ENCODE data around the gene TRPM5.

GRCh38 chr11:2421996-2422395 is 22.3 kb downstream of the TRPM5 start:
- TF ChIP-seq HLTF (IDR thresholded peaks at IDR 0.05) (no peak), COPS2 (conservative IDR thresholded peaks at IDR 0.05) (no peak), ZBTB26 (CRISPR knock-in tag; IDR thresholded peaks at IDR 0.05) (no peak), MAFF (IDR thresholded peaks at IDR 0.05; ENCODE audit: low read length) (no peak), ZBTB33 (CRISPR knock-in tag; IDR thresholded peaks at IDR 0.05) (no peak)

All from K562 (cell line).